ENCODE measurements around the gene ATP5F1D.

GRCh38 chr19:1264801-1265614 is 23.5 kb downstream of the ATP5F1D start:
- TF ChIP-seq GATA1 (IDR thresholded peaks at IDR 0.05; ENCODE audit: low read depth, low read length) (no peak), POLR2A (IDR thresholded peaks at IDR 0.05; ENCODE audit: low read length) (no peak)

All from erythroblast (primary cell).